Measurements from ENCODE around the gene NIPSNAP3A. TPM values are rescaled to one million over a fixed set of nuclear protein-coding genes. Genes with fewer than 3 reads are reported as not detected.
"Not testable (repeated sequence)": the region's sequence is repeated elsewhere in the genome, so short reads cannot be mapped to it uniquely, and the experiment has no call there.

The NIPSNAP3A gene
- total RNA-seq, 4 donors from 2014 or later: 22.6 to 63.2 (median 43.3) TPM

GRCh38 chr9:104765138-104765537, 17.7 kb downstream of the NIPSNAP3A start:
- intact Hi-C loops (cut with DNase I; ENCODE audit: low total_unique reads): no loop called here
- H3K27me3 ChIP-seq: no peaks in the 10 kb centered on the region
- no peak for DNase-seq
- no peaks in the 10 kb centered on the region for H3K4me1 ChIP-seq
- no peak overlapping the region for H3K4me3 ChIP-seq
- no peak for TF ChIP-seq POLR2A (IDR thresholded peaks at IDR 0.05)
- TF ChIP-seq CTCF (IDR thresholded peaks at IDR 0.05): no peak
- no peaks in the 10 kb centered on the region for H3K9me3 ChIP-seq
- H3K36me3 ChIP-seq: peaks cover 0 to 2% of the 10 kb centered on the region in 2 donors
- H3K27ac ChIP-seq: no peak overlapping the region

GRCh38 chr9:104766025-104766424, 18.5 kb downstream of the NIPSNAP3A start:
- DNase-seq: no peak
- Histone ChIP-seq H3K36me3 (no peaks in the 10 kb centered on the region), H3K4me3 (no peak overlapping the region), H3K9me3 (no peaks in the 10 kb centered on the region), H3K27me3 (no peaks in the 10 kb centered on the region), H3K27ac (no peak overlapping the region), H3K4me1 (no peaks in the 10 kb centered on the region)
- intact Hi-C loops (cut with DNase I; ENCODE audit: low total_unique reads): no loop called here
- no peak for TF ChIP-seq POLR2A (IDR thresholded peaks at IDR 0.05)
- no peak for TF ChIP-seq CTCF (IDR thresholded peaks at IDR 0.05)

- Histone ChIP-seq H3K4me3 (no peak overlapping the region), H3K4me1 (no peaks in the 10 kb centered on the region), H3K36me3 (no peaks in the 10 kb centered on the region)
Observed at GRCh38 chr9:104767507-104767906, 20.0 kb downstream of the NIPSNAP3A start.

GRCh38 chr9:104769029-104769428, 21.5 kb downstream of the NIPSNAP3A start:
- H3K27ac ChIP-seq; H3K4me1 ChIP-seq; DNase-seq; H3K4me3 ChIP-seq; H3K27me3 ChIP-seq; intact Hi-C loops (cut with DNase I; ENCODE audit: low total_unique reads); H3K9me3 ChIP-seq; H3K36me3 ChIP-seq: not testable (repeated sequence)

More at GRCh38 chr9:104767507-104767906, 20.0 kb downstream of the NIPSNAP3A start:
- H3K9me3 ChIP-seq: no peaks in the 10 kb centered on the region
- no peak for DNase-seq
- TF ChIP-seq POLR2A (IDR thresholded peaks at IDR 0.05) (no peak), CTCF (IDR thresholded peaks at IDR 0.05) (no peak)
- no peak overlapping the region for H3K27ac ChIP-seq
- intact Hi-C loops (cut with DNase I; ENCODE audit: low total_unique reads): no loop called here
- no peaks in the 10 kb centered on the region for H3K27me3 ChIP-seq

GRCh38 chr9:104769655-104770054, 22.2 kb downstream of the NIPSNAP3A start:
- no peaks in the 10 kb centered on the region for H3K27me3 ChIP-seq
- no peak for TF ChIP-seq POLR2A (IDR thresholded peaks at IDR 0.05)
- no peak for TF ChIP-seq CTCF (IDR thresholded peaks at IDR 0.05)
- no peaks in the 10 kb centered on the region for H3K4me1 ChIP-seq
- H3K36me3 ChIP-seq: no peaks in the 10 kb centered on the region
- no peak overlapping the region for H3K27ac ChIP-seq
- H3K9me3 ChIP-seq: no peaks in the 10 kb centered on the region
- intact Hi-C loops (cut with DNase I; ENCODE audit: low total_unique reads): no loop called here
- no peak overlapping the region for H3K4me3 ChIP-seq
- DNase-seq: no peak
